HG03575 (cell line): Measurements from ENCODE around the gene TJP1.
"Not testable (repeated sequence)": the region's sequence is repeated elsewhere in the genome, so short reads cannot be mapped to it uniquely, and the experiment has no call there.

Source experiments
- ATAC-seq: cut with Tn5 transposase; IDR thresholded peaks from one replicate; pipeline ENCODE4 v1.9.1; 2021; ENCODE audit not compliant: unreplicated experiment, insufficient number of reproducible peaks, low FRiP score; ENCODE audit errors: extremely low read depth

The TJP1 gene

GRCh38 chr15:29676961-29677402 is 145.3 kb downstream of the TJP1 start:
- ATAC-seq: no peak

GRCh38 chr15:29676374-29676960 is 145.8 kb downstream of the TJP1 start:
- not testable (repeated sequence) for ATAC-seq

GRCh38 chr15:29675791-29676301 is 146.4 kb downstream of the TJP1 start:
- ATAC-seq: no peak

GRCh38 chr15:29674661-29675533 is 147.4 kb downstream of the TJP1 start:
- no peak for ATAC-seq

- no peak for ATAC-seq
Observed at GRCh38 chr15:29672923-29673809, 149.1 kb downstream of the TJP1 start.

- no peak for ATAC-seq
Observed at GRCh38 chr15:29672446-29672845, 149.8 kb downstream of the TJP1 start.

GRCh38 chr15:29672046-29672445 is 150.2 kb downstream of the TJP1 start:
- ATAC-seq: not testable (repeated sequence)

GRCh38 chr15:29670998-29671981 is 151.0 kb downstream of the TJP1 start:
- ATAC-seq: no peak

GRCh38 chr15:29670266-29670665 is 152.0 kb downstream of the TJP1 start:
- ATAC-seq: no peak

- no peak for ATAC-seq
Observed at GRCh38 chr15:29669823-29670222, 152.4 kb downstream of the TJP1 start.

- ATAC-seq: no peak
Observed at GRCh38 chr15:29668120-29668602, 154.1 kb downstream of the TJP1 start.

- ATAC-seq: no peak
Observed at GRCh38 chr15:29666241-29666640, 156.0 kb downstream of the TJP1 start.

GRCh38 chr15:29665444-29666003 is 156.7 kb downstream of the TJP1 start:
- no peak for ATAC-seq

- no peak for ATAC-seq
Observed at GRCh38 chr15:29664406-29664805, 157.9 kb downstream of the TJP1 start.

GRCh38 chr15:29657476-29657817 is 164.8 kb downstream of the TJP1 start:
- not testable (repeated sequence) for ATAC-seq

- ATAC-seq: no peak
Observed at GRCh38 chr15:29656636-29657475, 165.4 kb downstream of the TJP1 start.

- ATAC-seq: no peak
Observed at GRCh38 chr15:29652595-29652994, 169.7 kb downstream of the TJP1 start.
